Ishikawa (cell line): ENCODE results near the gene PARD3B.

ENCODE experiments used
- CEBPB ChIP-seq: IDR thresholded peaks from 2 replicates; pipeline ENCODE4 v1.6.1; 2012
- EGR1 ChIP-seq: IDR thresholded peaks from 2 replicates; pipeline ENCODE4 v1.6.1; 2012
- EP300 ChIP-seq: IDR thresholded peaks from 2 replicates; pipeline ENCODE4 v1.6.1; 2012; ENCODE audit warnings: borderline replicate concordance
- FOXM1 ChIP-seq: IDR thresholded peaks from 2 replicates; pipeline ENCODE4 v1.6.1; 2012; ENCODE audit warnings: low read depth, borderline replicate concordance
- MAX ChIP-seq: IDR thresholded peaks from 2 replicates; pipeline ENCODE4 v1.6.1; 2012
- NFIC ChIP-seq: IDR thresholded peaks from 2 replicates; pipeline ENCODE4 v1.6.1; 2012
- REST ChIP-seq: IDR thresholded peaks from 2 replicates; pipeline ENCODE4 v1.6.1; 2012; ENCODE audit warnings: low read depth, mild to moderate bottlenecking
- TAF1 ChIP-seq: IDR thresholded peaks from 2 replicates; pipeline ENCODE4 v1.6.1; 2012; ENCODE audit warnings: low read depth, mild to moderate bottlenecking
- TEAD4 ChIP-seq: IDR thresholded peaks from 2 replicates; pipeline ENCODE4 v1.6.1; 2012

- no peak for TF ChIP-seq EGR1
- TF ChIP-seq MAX = no peak
- no peak for TF ChIP-seq EP300
- TF ChIP-seq NFIC = no peak
- TF ChIP-seq TEAD4 = no peak
- no peak for TF ChIP-seq REST
- TF ChIP-seq FOXM1 = no peak
- no peak for TF ChIP-seq CEBPB
- no peak for TF ChIP-seq TAF1
These were observed 1060.5 kb downstream of the PARD3B start for GRCh38 chr2:205605638-205606304.
